ENCODE results near the gene CD101.

The CD101 gene

DNA sequence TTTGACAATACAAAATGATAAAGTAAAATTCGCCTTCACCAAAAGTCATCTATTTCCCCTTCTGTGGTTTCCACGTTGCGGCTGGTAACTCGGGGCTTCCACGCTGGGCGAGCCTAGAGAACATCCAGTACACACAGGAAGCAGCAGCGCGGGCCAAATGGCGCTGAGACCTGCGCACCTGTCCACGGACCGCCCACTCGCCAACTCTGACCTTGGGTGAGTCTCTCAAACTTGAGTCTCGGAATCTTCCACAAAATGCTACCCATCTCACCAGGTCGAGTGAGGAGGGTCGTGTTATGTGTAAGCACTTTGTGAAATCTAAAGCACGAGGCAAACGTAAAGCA lies 57.7 kb downstream of the CD101 start:
- peak; percentile 85 for DNase-seq

- DNase-seq, result peak; percentile 99
Observed at GRCh38 chr1:117059678-117060440, 58.3 kb downstream of the CD101 start, which contains the start of gene TTF2. Gene TTF2 (plus strand): TSS chr1:117060326. CDS start chr1:117060347, 21 bp downstream.

DNA sequence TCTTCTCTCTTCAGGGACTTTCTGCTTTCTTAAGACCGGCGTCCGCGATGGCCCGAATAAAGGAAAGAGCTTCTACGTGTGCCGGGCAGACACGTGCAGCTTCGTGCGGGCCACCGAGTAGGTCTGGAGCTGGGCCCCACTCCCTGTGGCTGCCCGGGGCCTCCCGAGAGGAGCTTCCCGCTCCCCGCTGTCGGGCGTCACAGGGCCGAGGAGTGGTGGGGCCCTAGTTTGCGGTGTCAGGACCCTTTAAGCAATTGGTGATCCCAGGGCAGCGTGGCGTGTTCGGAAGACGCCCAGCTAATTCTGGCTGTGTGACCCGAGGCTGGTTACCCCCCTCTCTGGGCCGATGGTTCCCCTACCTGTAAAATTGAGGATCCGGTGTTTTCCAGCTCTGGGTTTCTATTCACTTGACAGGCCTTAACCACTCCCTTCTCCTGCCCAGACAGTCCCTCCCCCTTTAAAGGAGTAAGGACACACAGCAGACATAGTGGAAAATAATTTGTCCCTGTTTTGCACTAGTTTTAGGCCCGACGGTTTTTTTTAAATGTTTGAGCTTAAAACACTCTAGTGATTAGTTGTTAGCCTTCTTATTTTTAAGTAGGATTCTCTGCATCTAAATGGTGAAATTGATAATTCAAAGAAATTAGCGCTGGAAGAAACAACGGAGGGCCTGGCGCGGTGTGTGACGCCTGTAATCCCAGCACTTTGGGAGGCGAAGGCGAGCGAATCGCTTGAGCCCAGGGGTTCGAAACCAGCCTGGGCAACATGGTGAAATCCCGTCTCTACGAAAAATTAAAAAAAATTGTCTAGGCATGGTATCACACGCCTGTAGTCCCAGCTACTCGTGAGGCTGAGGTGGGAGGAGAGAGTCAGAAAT lies 59.1 kb downstream of the CD101 start:
- peak; percentile 67 for DNase-seq

GRCh38 chr1:117061986-117062415 lies 60.4 kb downstream of the CD101 start:
- DNase-seq, result peak; percentile 81

GRCh38 chr1:117066367-117066766 lies 64.8 kb downstream of the CD101 start:
- DNase-seq, result no peak

GRCh38 chr1:117067533-117068370 lies 66.2 kb downstream of the CD101 start:
- DNase-seq, result peak; percentile 56

DNA sequence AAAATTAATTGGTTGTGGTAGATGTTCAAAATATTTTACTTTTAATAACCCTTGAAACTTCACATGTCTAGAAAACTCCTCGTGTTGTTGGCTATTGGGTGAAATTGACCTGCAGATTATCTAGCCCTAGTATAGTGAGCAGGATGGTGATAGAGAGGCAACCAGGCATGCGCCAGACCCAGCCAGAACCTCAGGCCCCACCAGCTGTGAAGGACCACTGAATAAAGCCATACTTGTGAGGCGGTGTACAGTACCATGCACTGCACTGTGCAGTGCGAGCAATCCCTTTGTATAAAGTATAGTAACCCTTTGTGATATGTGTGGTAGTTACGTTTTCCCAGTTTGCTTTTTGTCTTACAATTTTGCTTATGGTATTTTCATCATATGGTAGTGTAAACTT lies 67.0 kb downstream of the CD101 start:
- no peak for DNase-seq

DNA sequence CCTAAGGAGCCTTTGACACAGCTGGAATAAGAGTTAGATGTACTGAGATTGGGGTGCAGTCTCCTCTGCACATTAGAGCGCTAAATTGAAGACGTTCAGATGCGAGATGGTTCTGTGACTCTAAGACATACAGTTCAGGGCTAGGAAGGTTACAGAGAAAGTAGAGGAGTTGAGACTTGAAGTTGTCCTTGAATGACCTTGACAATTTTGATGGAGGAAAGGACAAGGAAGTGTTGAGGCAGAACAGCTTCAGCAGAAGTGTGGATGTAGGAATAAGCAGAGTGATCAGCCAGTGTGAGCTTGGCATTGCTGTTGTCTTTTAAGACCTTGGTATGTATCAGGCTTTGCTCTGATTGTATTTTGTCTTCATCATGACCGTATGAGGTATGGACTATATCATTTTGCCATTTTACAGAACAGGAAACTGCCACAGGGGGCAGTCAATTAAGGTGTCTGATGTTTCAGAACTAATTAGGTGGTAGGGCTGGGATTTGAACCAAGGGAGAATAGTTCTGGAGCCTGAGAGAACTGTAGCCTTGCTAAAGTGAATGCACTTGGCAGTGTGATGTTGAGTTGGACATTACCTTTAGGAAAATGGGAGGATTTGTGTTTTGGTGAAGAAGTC lies 67.8 kb downstream of the CD101 start:
- DNase-seq, result no peak

DNA sequence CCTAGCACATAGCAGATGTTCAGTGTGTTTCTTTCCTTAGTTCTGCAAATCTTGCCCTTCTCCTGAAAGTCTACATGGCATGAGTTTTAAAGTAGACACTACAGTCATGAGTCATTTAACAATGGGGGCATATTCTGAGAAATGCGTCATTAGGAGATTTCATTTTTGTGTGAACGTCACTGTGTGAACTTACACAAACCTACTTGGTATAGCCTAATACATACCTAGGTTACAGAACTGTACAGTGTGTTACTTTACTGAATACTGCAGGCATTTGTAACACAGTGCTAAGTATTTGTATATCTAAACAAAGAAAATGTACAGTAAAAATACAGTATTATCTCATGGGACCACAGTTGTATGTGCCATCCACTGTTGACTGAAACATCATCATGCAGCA lies 68.6 kb downstream of the CD101 start:
- peak; percentile 66 for DNase-seq

DNA sequence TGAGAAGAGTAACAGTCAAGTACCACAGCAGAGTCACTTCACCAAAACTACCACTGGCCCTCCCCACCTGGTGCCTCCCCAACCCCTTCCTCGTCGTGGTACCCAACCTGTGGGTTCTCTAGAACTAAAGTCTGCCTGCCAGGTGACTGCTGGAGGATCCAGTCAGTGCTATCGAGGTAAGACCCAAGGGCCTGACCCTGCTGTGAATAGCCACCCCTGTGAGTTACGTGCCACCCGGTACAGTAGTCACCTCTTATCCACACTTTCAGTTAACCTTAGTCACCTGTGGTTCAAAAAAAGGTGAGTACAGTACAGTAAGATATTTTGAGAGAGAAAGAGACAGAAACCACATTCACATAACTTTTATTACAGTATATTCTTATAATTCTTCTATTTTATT lies 75.1 kb downstream of the CD101 start:
- DNase-seq, result no peak

- peak; percentile 76 for DNase-seq
Observed at GRCh38 chr1:117077267-117077666, 75.7 kb downstream of the CD101 start.

DNA sequence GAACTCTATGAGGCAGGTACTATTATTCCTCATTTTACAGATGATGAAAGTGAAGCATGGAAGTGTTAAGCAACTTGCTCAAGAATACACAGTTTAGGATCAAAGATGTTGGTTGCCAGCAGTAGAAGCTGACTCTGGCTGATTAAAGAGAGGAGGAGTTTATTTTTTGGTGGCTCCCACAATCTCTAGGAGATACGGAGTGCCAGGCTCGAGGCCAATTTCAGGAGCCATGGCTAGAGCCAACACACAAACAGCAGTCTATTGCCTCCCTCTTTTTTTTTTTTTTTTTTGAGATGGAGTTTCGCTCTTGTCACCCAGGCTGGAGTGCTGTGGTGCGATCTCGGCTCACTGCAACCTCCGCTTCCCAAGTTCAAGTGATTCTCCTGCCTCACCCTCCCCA lies 78.2 kb downstream of the CD101 start:
- DNase-seq, result no peak

- no peak for DNase-seq
Observed at GRCh38 chr1:117084231-117084630, 82.7 kb downstream of the CD101 start.

Data from activated CD4-positive, alpha-beta T cell treated with anti-CD3 and anti-CD28 coated beads, Interleukin-2, Interleukin-6, amounts not matched to agents 100 ng/mL and 50 ng/mL, durations not matched to agents 16 hours and 8 hours (primary cell).